ENCODE results near the gene ZNF236.

- TF ChIP-seq CTCF (conservative IDR thresholded peaks at IDR 0.05 in 1 of 2, IDR thresholded peaks at IDR 0.05 in 1 of 2; ENCODE audit: low read depth in 1 of 2, low read length in 2 of 2) (no peak), EZH2 (IDR thresholded peaks at IDR 0.05; ENCODE audit: low read length, missing control alignments) (no peak)
Measured at GRCh38 chr18:76997951-76998808, 175.8 kb downstream of the ZNF236 start.

All from fibroblast of lung (primary cell).